Measurements from ENCODE around the gene FOXC1.

Gene FOXC1

GRCh38 chr6:1607516-1608221 lies 2.0 kb upstream of the FOXC1 start:
- no peak for DNase-seq (ENCODE audit: insufficient read length, low spot score)
- no peak for FAIRE-seq
- TF ChIP-seq POLR2A (IDR thresholded peaks at IDR 0.05; ENCODE audit: low read depth, low read length), result no peak

GRCh38 chr6:1608222-1609040 lies 1.3 kb upstream of the FOXC1 start:
- FAIRE-seq (no peak), DNase-seq (ENCODE audit: insufficient read length, low spot score) (no peak)
- no peak for TF ChIP-seq POLR2A (IDR thresholded peaks at IDR 0.05; ENCODE audit: low read depth, low read length)

GRCh38 chr6:1609041-1609647 lies 571 bp upstream of the FOXC1 start:
- no peak for FAIRE-seq
- no peak for TF ChIP-seq POLR2A (IDR thresholded peaks at IDR 0.05; ENCODE audit: low read depth, low read length)
- no peak for DNase-seq (ENCODE audit: insufficient read length, low spot score)

- no peak for FAIRE-seq
- no peak for TF ChIP-seq POLR2A (IDR thresholded peaks at IDR 0.05; ENCODE audit: low read depth, low read length)
- no peak for DNase-seq (ENCODE audit: insufficient read length, low spot score)
Observed at GRCh38 chr6:1610497-1611321, 994 bp downstream of the FOXC1 start.

- DNase-seq (ENCODE audit: insufficient read length, low spot score) (no peak), FAIRE-seq (no peak)
Observed at GRCh38 chr6:1611322-1611571, 1.5 kb downstream of the FOXC1 start.

GRCh38 chr6:1611572-1612298 lies 2.0 kb downstream of the FOXC1 start:
- FAIRE-seq, result no peak
- no peak for TF ChIP-seq POLR2A (IDR thresholded peaks at IDR 0.05; ENCODE audit: low read depth, low read length)
- DNase-seq (ENCODE audit: insufficient read length, low spot score), result no peak

More at GRCh38 chr6:1611322-1611571, 1.5 kb downstream of the FOXC1 start:
- no peak for TF ChIP-seq POLR2A (IDR thresholded peaks at IDR 0.05; ENCODE audit: low read depth, low read length)

- no peak for FAIRE-seq
- TF ChIP-seq POLR2A (IDR thresholded peaks at IDR 0.05; ENCODE audit: low read depth, low read length), result no peak
- no peak for DNase-seq (ENCODE audit: insufficient read length, low spot score)
Observed at GRCh38 chr6:1612299-1612973, 2.7 kb downstream of the FOXC1 start.

- peak; percentile 94 for DNase-seq (ENCODE audit: insufficient read length, low spot score)
- no peak for TF ChIP-seq POLR2A (IDR thresholded peaks at IDR 0.05; ENCODE audit: low read depth, low read length)
- FAIRE-seq, result peak; percentile 80
Observed at GRCh38 chr6:1612974-1613306, 3.2 kb downstream of the FOXC1 start.

- DNase-seq (ENCODE audit: insufficient read length, low spot score), result no peak
- no peak for TF ChIP-seq POLR2A (IDR thresholded peaks at IDR 0.05; ENCODE audit: low read depth, low read length)
- no peak for FAIRE-seq
Observed at GRCh38 chr6:1613346-1613687, 3.6 kb downstream of the FOXC1 start.

- DNase-seq (ENCODE audit: insufficient read length, low spot score) (no peak), FAIRE-seq (no peak)
- no peak for TF ChIP-seq POLR2A (IDR thresholded peaks at IDR 0.05; ENCODE audit: low read depth, low read length)
Observed at GRCh38 chr6:1613688-1614447, 4.2 kb downstream of the FOXC1 start.

- TF ChIP-seq POLR2A (IDR thresholded peaks at IDR 0.05; ENCODE audit: low read depth, low read length), result no peak
- no peak for DNase-seq (ENCODE audit: insufficient read length, low spot score)
- FAIRE-seq, result no peak
Observed at GRCh38 chr6:1614448-1615150, 4.9 kb downstream of the FOXC1 start.
